ENCODE measurements around the gene TRIP13. TPM values are rescaled to one million over a fixed set of nuclear protein-coding genes. Genes with fewer than 3 reads are reported as not detected.
A peak's percentile ranks its signal among the peaks of the same experiment; 100 is the strongest.

The TRIP13 gene
- total and polyA plus RNA-seq, 3 donors from 2014 or later, result 34.3 to 71.6 (median 49.1) TPM

GRCh38 chr5:885127-885442 is 7.6 kb upstream of the TRIP13 start:
- Histone ChIP-seq H3K4me3 (no peak overlapping the region), H3K27ac (no peak overlapping the region), H3K27me3 (no peaks in the 10 kb centered on the region), H3K36me3 (ENCODE audit: low read depth, missing control alignments) (no peaks in the 10 kb centered on the region), H3K4me1 (no peaks in the 10 kb centered on the region), H3K9me3 (no peaks in the 10 kb centered on the region)
- intact Hi-C loops (cut with DNase I; ENCODE audit: low total_unique reads), result no loop called here
- no peak for TF ChIP-seq CTCF (IDR thresholded peaks at IDR 0.05)
- no peak for TF ChIP-seq POLR2A (IDR thresholded peaks at IDR 0.05)
- WGBS, 2 donors, result 92 to 97% methylated on average over 14 to 18 of the region's 18 CpGs
- no peak for DNase-seq

GRCh38 chr5:885529-885928 is 7.2 kb upstream of the TRIP13 start:
- no peak overlapping the region for H3K27ac ChIP-seq
- no peaks in the 10 kb centered on the region for H3K9me3 ChIP-seq
- WGBS, 2 donors, result 84 to 93% methylated on average over 6 to 13 of the region's 13 CpGs
- intact Hi-C loops (cut with DNase I; ENCODE audit: low total_unique reads), result no loop called here
- no peaks in the 10 kb centered on the region for H3K27me3 ChIP-seq
- no peaks in the 10 kb centered on the region for H3K36me3 ChIP-seq (ENCODE audit: low read depth, missing control alignments)
- TF ChIP-seq CTCF (IDR thresholded peaks at IDR 0.05) (no peak), POLR2A (IDR thresholded peaks at IDR 0.05) (no peak)
- H3K4me3 ChIP-seq, result no peak overlapping the region
- no peaks in the 10 kb centered on the region for H3K4me1 ChIP-seq
- peak; percentile 54 for DNase-seq

GRCh38 chr5:886036-886435 is 6.6 kb upstream of the TRIP13 start:
- H3K27me3 ChIP-seq, result no peaks in the 10 kb centered on the region
- TF ChIP-seq POLR2A (IDR thresholded peaks at IDR 0.05) (no peak), CTCF (IDR thresholded peaks at IDR 0.05) (no peak)
- no peaks in the 10 kb centered on the region for H3K4me1 ChIP-seq
- H3K36me3 ChIP-seq (ENCODE audit: low read depth, missing control alignments), result no peaks in the 10 kb centered on the region
- 95% methylated on average over 10 to 13 of the region's 13 CpGs for WGBS, 2 donors
- no peak for DNase-seq
- intact Hi-C loops (cut with DNase I; ENCODE audit: low total_unique reads), result no loop called here
- no peaks in the 10 kb centered on the region for H3K9me3 ChIP-seq
- H3K27ac ChIP-seq, result no peak overlapping the region
- H3K4me3 ChIP-seq, result no peak overlapping the region

GRCh38 chr5:886716-887325 is 5.9 kb upstream of the TRIP13 start:
- no peaks in the 10 kb centered on the region for H3K9me3 ChIP-seq
- WGBS, 2 donors, result 88 to 93% methylated on average over 11 to 26 of the region's 26 CpGs
- intact Hi-C loops (cut with DNase I; ENCODE audit: low total_unique reads), result no loop called here
- no peaks in the 10 kb centered on the region for H3K27me3 ChIP-seq
- no peaks in the 10 kb centered on the region for H3K36me3 ChIP-seq (ENCODE audit: low read depth, missing control alignments)
- DNase-seq, result no peak
- no peak overlapping the region for H3K27ac ChIP-seq
- peaks cover 6% of the 10 kb centered on the region for H3K4me1 ChIP-seq
- TF ChIP-seq CTCF (IDR thresholded peaks at IDR 0.05) (no peak), POLR2A (IDR thresholded peaks at IDR 0.05) (no peak)
- H3K4me3 ChIP-seq, result no peak overlapping the region

- Histone ChIP-seq H3K36me3 (ENCODE audit: low read depth, missing control alignments) (no peaks in the 10 kb centered on the region), H3K4me3 (no peak overlapping the region), H3K9me3 (no peaks in the 10 kb centered on the region), H3K4me1 (peaks cover 10% of the 10 kb centered on the region), H3K27me3 (no peaks in the 10 kb centered on the region), H3K27ac (no peak overlapping the region)
- no peak for DNase-seq
- TF ChIP-seq CTCF (IDR thresholded peaks at IDR 0.05) (no peak), POLR2A (IDR thresholded peaks at IDR 0.05) (no peak)
- 91 to 92% methylated on average over 14 of the region's 14 CpGs for WGBS, 2 donors
- intact Hi-C loops (cut with DNase I; ENCODE audit: low total_unique reads), result no loop called here
Measured at GRCh38 chr5:887947-888637, 4.6 kb upstream of the TRIP13 start.

Data from testis (tissue), 3 donors.